IMR-90 (cell line): ENCODE results near the gene RNF175. TPM values are rescaled to one million over a fixed set of nuclear protein-coding genes. Genes with fewer than 3 reads are reported as not detected.

Experiments used
- ATAC-seq: fragments of 200-7000 bp; cut with Tn5 transposase; 2 replicates; pipeline ENCODE4 v1.9.1; 2020; ENCODE audit warnings: low read depth, mild to moderate bottlenecking, moderate library complexity
- BruUV-seq: library from RNA; stranded (reverse); fragments of 400-500 nt; replicated peaks from 2 replicates; lab custom pipeline; 2021; lab: Mats Ljungman, UMichigan
- CTCF ChIA-PET: fragments of 300-600 bp; formaldehyde crosslinking; extraction: SDS; loops from one replicate; lab custom pipeline; 2021; ENCODE audit warnings: antibody characterized with exemption; lab: Yijun Ruan, JAX
- POLR2A ChIA-PET: fragments of 300-600 bp; sonication (Branson Sonifier 250); formaldehyde crosslinking; loops from one replicate; lab custom pipeline; 2022; ENCODE audit warnings: antibody characterized with exemption; ENCODE audit not compliant: unreplicated experiment; lab: Charles Lee
- DNase-seq: peaks from one replicate; pipeline ENCODE4 v3.0.0; 2013
- H2AFZ ChIP-seq: replicated peaks from 2 replicates; pipeline ENCODE3; 2013; ENCODE audit warnings: low read length, mild to moderate bottlenecking; ENCODE audit not compliant: poor library complexity
- H2AK5ac ChIP-seq: 2 replicates; pipeline ENCODE4 v1.6.1; 2013; ENCODE audit warnings: low read depth, low read length, inconsistent platforms
- H2AK9ac ChIP-seq: replicated peaks from 2 replicates; pipeline ENCODE3; 2013; ENCODE audit warnings: mild to moderate bottlenecking, low read depth, low read length, moderate library complexity; ENCODE audit not compliant: poor library complexity
- H2BK120ac ChIP-seq: 2 replicates; pipeline ENCODE4 v1.6.1; 2013; ENCODE audit warnings: low read depth, low read length, inconsistent platforms
- H2BK15ac ChIP-seq: 3 replicates; pipeline ENCODE4 v1.6.1; 2013; ENCODE audit warnings: low read depth, low read length, inconsistent platforms
- H2BK20ac ChIP-seq: 2 replicates; pipeline ENCODE4 v1.6.1; 2013; ENCODE audit warnings: low read depth, mild to moderate bottlenecking, inconsistent platforms, low read length, moderate library complexity
- H2BK5ac ChIP-seq: 2 replicates; pipeline ENCODE4 v1.6.1; 2013; ENCODE audit warnings: mild to moderate bottlenecking, low read depth, low read length, inconsistent platforms; ENCODE audit not compliant: poor library complexity, severe bottlenecking
- H3K14ac ChIP-seq: replicated peaks from 2 replicates; pipeline ENCODE4 v1.6.1; 2013; ENCODE audit warnings: low read depth, low read length, inconsistent platforms
- H3K18ac ChIP-seq: 2 replicates; pipeline ENCODE4 v1.6.1; 2013; ENCODE audit warnings: low read depth, low read length, control low read depth
- H3K23ac ChIP-seq: 2 replicates; pipeline ENCODE4 v1.6.1; 2013; ENCODE audit warnings: low read depth, low read length, inconsistent platforms
- H3K27ac ChIP-seq: 2 replicates; pipeline ENCODE4 v1.5.1; 2013; ENCODE audit warnings: mild to moderate bottlenecking, control low read depth, low read length; ENCODE audit not compliant: insufficient read depth
- H3K27me3 ChIP-seq: 2 replicates; pipeline ENCODE4 v1.6.1; 2013; ENCODE audit warnings: low read length; ENCODE audit not compliant: control insufficient read depth, insufficient read depth
- H3K36me3 ChIP-seq: 2 replicates; pipeline ENCODE4 v1.6.1; 2013; ENCODE audit warnings: low read length, mixed read lengths; ENCODE audit not compliant: control insufficient read depth, insufficient read depth
- H3K4ac ChIP-seq: 2 replicates; pipeline ENCODE4 v1.6.1; 2013; ENCODE audit warnings: low read depth, low read length, inconsistent platforms
- H3K4me1 ChIP-seq: 2 replicates; pipeline ENCODE4 v1.6.1; 2013; ENCODE audit warnings: low read length, mixed read lengths; ENCODE audit not compliant: control insufficient read depth, insufficient read depth
- H3K4me2 ChIP-seq: 2 replicates; pipeline ENCODE4 v1.6.1; 2013; ENCODE audit warnings: low read depth, mild to moderate bottlenecking, control low read depth, low read length, moderate library complexity
- H3K4me3 ChIP-seq: 2 replicates; pipeline ENCODE4 v1.5.1; 2013; ENCODE audit warnings: low read depth, mild to moderate bottlenecking, control low read depth, low read length, moderate library complexity; ENCODE audit not compliant: insufficient read depth
- H3K56ac ChIP-seq: 2 replicates; pipeline ENCODE4 v1.6.1; 2013; ENCODE audit warnings: low read length, inconsistent platforms; ENCODE audit not compliant: insufficient read depth; ENCODE audit errors: extremely low read depth
- H3K79me1 ChIP-seq, 2 experiments: 2 replicates each; pipeline ENCODE4 v1.6.1; 2013; ENCODE audit warnings: low read length in 2 of 2, inconsistent platforms in 1 of 2, low read depth in 1 of 2
- H3K9ac ChIP-seq: 2 replicates; pipeline ENCODE4 v1.6.1; 2013; ENCODE audit warnings: low read depth, low read length, control low read depth
- H3K9me1 ChIP-seq: 2 replicates; pipeline ENCODE4 v1.6.1; 2013; ENCODE audit warnings: low read length, inconsistent platforms; ENCODE audit not compliant: insufficient read depth
- H3K9me3 ChIP-seq: 2 replicates; pipeline ENCODE4 v1.6.1; 2013; ENCODE audit warnings: low read length; ENCODE audit not compliant: control insufficient read depth, insufficient read depth
- H4K20me1 ChIP-seq: 2 replicates; pipeline ENCODE4 v1.6.1; 2013; ENCODE audit warnings: low read length, inconsistent platforms; ENCODE audit not compliant: insufficient read depth
- H4K5ac ChIP-seq: 2 replicates; pipeline ENCODE4 v1.6.1; 2013; ENCODE audit warnings: mild to moderate bottlenecking, low read depth, low read length, control low read depth
- H4K8ac ChIP-seq, 2 experiments: 2 replicates each; pipeline ENCODE4 v1.6.1; 2013; ENCODE audit warnings: low read depth in 2 of 2, low read length in 2 of 2, control low read depth in 1 of 2, inconsistent platforms in 1 of 2
- H4K91ac ChIP-seq: 2 replicates; pipeline ENCODE4 v1.6.1; 2013; ENCODE audit warnings: low read depth, low read length, inconsistent platforms; ENCODE audit not compliant: insufficient read depth
- BHLHE40 ChIP-seq: fragments of 150-350 bp; IDR thresholded peaks from 2 replicates; pipeline ENCODE4 v1.6.1; 2016; ENCODE audit warnings: mild to moderate bottlenecking, low read depth, low read length
- CEBPB ChIP-seq: IDR thresholded peaks from 2 replicates; pipeline ENCODE4 v1.6.1; 2012; ENCODE audit warnings: low read depth, low read length, improper control_type of control experiment
- CTCF ChIP-seq: conservative IDR thresholded peaks from 2 replicates; pipeline ENCODE4 v1.5.1; 2012; ENCODE audit warnings: mild to moderate bottlenecking, low read depth, low read length, improper control_type of control experiment
- ELK1 ChIP-seq: fragments of 150-350 bp; IDR thresholded peaks from 2 replicates; pipeline ENCODE4 v1.6.1; 2016; ENCODE audit warnings: low read depth, mild to moderate bottlenecking, low read length, moderate library complexity, borderline replicate concordance
- FOS ChIP-seq: fragments of 150-350 bp; IDR thresholded peaks from 2 replicates; pipeline ENCODE4 v1.6.1; 2016; ENCODE audit warnings: low read depth, low read length
- MAFK ChIP-seq: IDR thresholded peaks from 2 replicates; pipeline ENCODE4 v1.6.1; 2012; ENCODE audit warnings: low read depth, low read length, improper control_type of control experiment
- MAZ ChIP-seq: IDR thresholded peaks from 2 replicates; pipeline ENCODE4 v1.6.1; 2012; ENCODE audit warnings: low read depth, mild to moderate bottlenecking, low read length, improper control_type of control experiment, moderate library complexity, borderline replicate concordance
- MXI1 ChIP-seq: IDR thresholded peaks from 2 replicates; pipeline ENCODE4 v1.6.1; 2012; ENCODE audit warnings: low read depth, mild to moderate bottlenecking, low read length, moderate library complexity, borderline replicate concordance
- NFE2L2 ChIP-seq: fragments of 150-350 bp; IDR thresholded peaks from 2 replicates; pipeline ENCODE4 v1.6.1; 2016; ENCODE audit warnings: low read depth, mild to moderate bottlenecking, low read length
- POLR2A ChIP-seq: IDR thresholded peaks from 2 replicates; pipeline ENCODE4 v1.6.1; 2012; ENCODE audit warnings: mild to moderate bottlenecking, low read depth, low read length
- RCOR1 ChIP-seq: IDR thresholded peaks from 2 replicates; pipeline ENCODE4 v1.6.1; 2012; ENCODE audit warnings: mild to moderate bottlenecking, low read length, improper control_type of control experiment; ENCODE audit not compliant: insufficient replicate concordance
- RFX5 ChIP-seq: IDR thresholded peaks from 2 replicates; pipeline ENCODE4 v1.8.0; 2012; ENCODE audit warnings: low read depth, mild to moderate bottlenecking, low read length, moderate library complexity
- SMC3 ChIP-seq: fragments of 150-350 bp; IDR thresholded peaks from 2 replicates; pipeline ENCODE4 v1.6.1; 2016; ENCODE audit warnings: low read depth, mild to moderate bottlenecking, antibody characterized with exemption, low read length, moderate library complexity
- WGBS, 2 experiments: methylation state at CpG; one replicate each; pipeline versions ENCODE4 v1.1.5 to v1.1.7; 2013; ENCODE audit warnings: missing lambda C conversion rate in 2 of 2; ENCODE audit not compliant: insufficient read length in 1 of 2; ENCODE audit errors: extremely low coverage in 2 of 2; 5-methylcytosine and 5-hydroxymethylcytosine counted together
- dilution Hi-C: fragments of 300-500 bp; cut with HindIII; formaldehyde crosslinking; loops from one replicate; pipeline ENCODE4 v1.14.3; 2018; ENCODE audit warnings: low sequenced_read_pairs; ENCODE audit not compliant: unreplicated experiment
- in situ Hi-C: fragments of 300-500 bp; cut with MboI; formaldehyde crosslinking; loops from 3 replicates; pipeline ENCODE4 v1.14.3; 2019; ENCODE audit warnings: low sequenced_read_pairs, inconsistent platforms, mixed read lengths
- intact Hi-C: fragments of 100-400 bp; cut with micrococcal nuclease; formaldehyde crosslinking; loops from 2 replicates; pipeline ENCODE4 v1.10.0; 2022
- polyA plus RNA-seq, 3 experiments: library from polyadenylated mRNA; depleted of rRNA; stranded (reverse); fragments of >200 nt; gene quantifications; 2 replicates each; pipeline ENCODE4 v1.2.3, GENCODE V29; 2012; ENCODE audit warnings: low replicate concordance in 1 of 3
- total RNA-seq: library from RNA; depleted of rRNA; stranded (reverse); fragments of >200 nt; gene quantifications from 2 replicates; pipeline ENCODE4 v1.2.3, GENCODE V29; 2012
- TF ChIP-seq, protein P1 (sequence below): fragments of 150-350 bp; IDR thresholded peaks from 2 replicates; pipeline ENCODE4 v1.6.1; 2017; ENCODE audit warnings: mild to moderate bottlenecking, antibody characterized with exemption, low read length, low read depth

RNF175 gene
- total and polyA plus RNA-seq, 2 of the 4 experiments (the other 2 are of a cell fraction), result not detected

DNA sequence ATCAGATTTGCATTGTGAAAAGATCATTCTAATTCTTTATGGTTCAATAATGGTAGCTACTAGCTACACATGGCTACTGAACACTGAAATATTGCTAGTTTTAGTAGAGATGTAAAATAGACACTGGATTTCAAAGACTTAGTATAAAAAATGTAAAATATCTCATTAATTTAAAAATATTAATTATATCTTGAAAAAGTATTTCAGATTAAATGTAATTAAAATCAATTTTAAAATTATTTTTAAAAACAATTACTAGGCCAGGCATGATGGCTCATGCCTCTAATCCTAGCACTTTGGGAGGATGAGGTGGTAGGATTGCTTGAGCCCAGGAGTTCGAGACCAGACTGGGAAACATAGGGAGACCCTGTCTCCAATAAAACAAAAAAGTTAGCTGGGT, 96.2 kb downstream of the RNF175 start:
- Histone ChIP-seq H3K56ac (no peak overlapping the region), H3K36me3 (no peaks in the 10 kb centered on the region), H3K9me3 (no peaks in the 10 kb centered on the region), H2AK5ac (no peak overlapping the region), H2AFZ (no peak overlapping the region), H3K4me3 (no peak overlapping the region), H2BK15ac (no peak overlapping the region), H4K20me1 (no peaks in the 10 kb centered on the region), H4K8ac (no peak overlapping the region), H3K18ac (no peak overlapping the region), H2AK9ac (no peak overlapping the region), H4K91ac (no peak overlapping the region), H3K4me2 (no peak overlapping the region), H3K14ac (no peak overlapping the region), H3K27ac (no peak overlapping the region), H3K9ac (no peak overlapping the region), H3K9me1 (no peaks in the 10 kb centered on the region), H3K79me1 (no peaks in the 10 kb centered on the region), H3K23ac (no peak overlapping the region), H3K4me1 (no peaks in the 10 kb centered on the region), H2BK120ac (no peak overlapping the region), H3K4ac (no peak overlapping the region), H2BK5ac (no peak overlapping the region), H4K5ac (no peak overlapping the region), H2BK20ac (no peak overlapping the region), H3K27me3 (no peaks in the 10 kb centered on the region; the same call in 1 of the 2 replicates)
- intact Hi-C loops (no loop called here), in situ Hi-C loops (no loop called here), dilution Hi-C loops (no loop called here)
- BruUV-seq, result no TSS peak
- WGBS, 2 experiments, result no CpG with 5 or more reads among the region's 1 CpG
- DNase-seq (no peak), ATAC-seq (no peak)
- TF ChIP-seq FOS (no peak), SMC3 (no peak), RFX5 (no peak), POLR2A (no peak), MAZ (no peak), CEBPB (no peak), MXI1 (no peak), CTCF (no peak), NFE2L2 (no peak), BHLHE40 (no peak), ELK1 (no peak), RCOR1 (no peak), MAFK (no peak)
- TF ChIP-seq, protein P1, sequence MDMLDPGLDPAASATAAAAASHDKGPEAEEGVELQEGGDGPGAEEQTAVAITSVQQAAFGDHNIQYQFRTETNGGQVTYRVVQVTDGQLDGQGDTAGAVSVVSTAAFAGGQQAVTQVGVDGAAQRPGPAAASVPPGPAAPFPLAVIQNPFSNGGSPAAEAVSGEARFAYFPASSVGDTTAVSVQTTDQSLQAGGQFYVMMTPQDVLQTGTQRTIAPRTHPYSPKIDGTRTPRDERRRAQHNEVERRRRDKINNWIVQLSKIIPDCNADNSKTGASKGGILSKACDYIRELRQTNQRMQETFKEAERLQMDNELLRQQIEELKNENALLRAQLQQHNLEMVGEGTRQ, result no peak
- ChIA-PET POLR2A (no interaction called here), CTCF (interaction anchor here (1.1 kb wide), 1 partner anchor 20 kb away, joined by 3 read pairs; no protein-coding TSS in a partner anchor)
